Nephron (organoid): Measurements from ENCODE around the gene GRAP.
"Not testable (repeated sequence)": the region's sequence is repeated elsewhere in the genome, so short reads cannot be mapped to it uniquely, and the experiment has no call there.

ENCODE experiments used
- H3K27ac Mint-ChIP-seq, 3 experiments: 2 replicates each; pipeline ENCODE4 v1.8.0; 2020; ENCODE audit warnings: mixed read lengths in 3 of 3, mild to moderate bottlenecking in 2 of 3, moderate library complexity in 1 of 3
- H3K27me3 Mint-ChIP-seq: 2 replicates; pipeline ENCODE4 v1.8.0; 2021; ENCODE audit warnings: low read depth, mild to moderate bottlenecking, moderate library complexity, mixed read lengths
- H3K36me3 Mint-ChIP-seq: 2 replicates; pipeline ENCODE4 v1.8.0; 2020; ENCODE audit warnings: low read depth, mixed read lengths
- H3K4me1 Mint-ChIP-seq: 2 replicates; pipeline ENCODE4 v1.8.0; 2020; ENCODE audit warnings: mixed read lengths
- H3K4me3 Mint-ChIP-seq, 3 experiments: 2 replicates each; pipeline ENCODE4 v1.8.0; 2020; ENCODE audit warnings: mild to moderate bottlenecking in 3 of 3, mixed read lengths in 3 of 3, moderate library complexity in 2 of 3
- H3K9me3 Mint-ChIP-seq: 2 replicates; pipeline ENCODE4 v1.8.0; 2020; ENCODE audit warnings: mixed read lengths

The GRAP gene

GRCh38 chr17:19062009-19062717, 15.4 kb upstream of the GRAP start:
- H3K36me3 Mint-ChIP-seq, H3K9me3 Mint-ChIP-seq, H3K27ac Mint-ChIP-seq, H3K27me3 Mint-ChIP-seq, H3K4me1 Mint-ChIP-seq, H3K4me3 Mint-ChIP-seq: not testable (repeated sequence)

GRCh38 chr17:19055447-19055846, 8.7 kb upstream of the GRAP start:
- not testable (repeated sequence) for H3K4me3 Mint-ChIP-seq, H3K9me3 Mint-ChIP-seq, H3K27ac Mint-ChIP-seq, H3K4me1 Mint-ChIP-seq, H3K36me3 Mint-ChIP-seq, H3K27me3 Mint-ChIP-seq

- H3K36me3 Mint-ChIP-seq, H3K27me3 Mint-ChIP-seq, H3K27ac Mint-ChIP-seq, H3K9me3 Mint-ChIP-seq, H3K4me1 Mint-ChIP-seq, H3K4me3 Mint-ChIP-seq: not testable (repeated sequence)
Observed at GRCh38 chr17:19048826-19049225, 2.1 kb upstream of the GRAP start.

- H3K36me3 Mint-ChIP-seq, H3K27me3 Mint-ChIP-seq, H3K27ac Mint-ChIP-seq, H3K9me3 Mint-ChIP-seq, H3K4me3 Mint-ChIP-seq, H3K4me1 Mint-ChIP-seq: not testable (repeated sequence)
Observed at GRCh38 chr17:19047510-19047909, 753 bp upstream of the GRAP start.

GRCh38 chr17:19044643-19045042, 2.1 kb downstream of the GRAP start:
- H3K27ac Mint-ChIP-seq, H3K4me1 Mint-ChIP-seq, H3K27me3 Mint-ChIP-seq, H3K4me3 Mint-ChIP-seq, H3K36me3 Mint-ChIP-seq, H3K9me3 Mint-ChIP-seq: not testable (repeated sequence)

- H3K36me3 Mint-ChIP-seq, result not testable (repeated sequence)
Observed at GRCh38 chr17:19043032-19043431, 3.7 kb downstream of the GRAP start.

GRCh38 chr17:19042369-19042768, 4.4 kb downstream of the GRAP start:
- not testable (repeated sequence) for H3K4me3 Mint-ChIP-seq, H3K27ac Mint-ChIP-seq, H3K36me3 Mint-ChIP-seq, H3K27me3 Mint-ChIP-seq, H3K4me1 Mint-ChIP-seq, H3K9me3 Mint-ChIP-seq

More at GRCh38 chr17:19043032-19043431, 3.7 kb downstream of the GRAP start:
- not testable (repeated sequence) for H3K4me1 Mint-ChIP-seq, H3K9me3 Mint-ChIP-seq, H3K27ac Mint-ChIP-seq, H3K27me3 Mint-ChIP-seq, H3K4me3 Mint-ChIP-seq

GRCh38 chr17:19041871-19042270, 4.9 kb downstream of the GRAP start:
- not testable (repeated sequence) for H3K4me3 Mint-ChIP-seq, H3K27me3 Mint-ChIP-seq, H3K36me3 Mint-ChIP-seq, H3K9me3 Mint-ChIP-seq, H3K4me1 Mint-ChIP-seq, H3K27ac Mint-ChIP-seq

GRCh38 chr17:19040350-19040749, 6.4 kb downstream of the GRAP start:
- H3K36me3 Mint-ChIP-seq, H3K4me3 Mint-ChIP-seq, H3K4me1 Mint-ChIP-seq, H3K27ac Mint-ChIP-seq, H3K9me3 Mint-ChIP-seq, H3K27me3 Mint-ChIP-seq: not testable (repeated sequence)

- not testable (repeated sequence) for H3K27me3 Mint-ChIP-seq, H3K4me1 Mint-ChIP-seq, H3K27ac Mint-ChIP-seq
Observed at GRCh38 chr17:19038730-19039129, 8.0 kb downstream of the GRAP start.

GRCh38 chr17:19038007-19038406, 8.8 kb downstream of the GRAP start:
- H3K36me3 Mint-ChIP-seq, H3K27ac Mint-ChIP-seq, H3K4me3 Mint-ChIP-seq, H3K9me3 Mint-ChIP-seq, H3K27me3 Mint-ChIP-seq, H3K4me1 Mint-ChIP-seq: not testable (repeated sequence)

More at GRCh38 chr17:19038730-19039129, 8.0 kb downstream of the GRAP start:
- H3K9me3 Mint-ChIP-seq, H3K4me3 Mint-ChIP-seq, H3K36me3 Mint-ChIP-seq: not testable (repeated sequence)

- H3K36me3 Mint-ChIP-seq, H3K9me3 Mint-ChIP-seq, H3K4me3 Mint-ChIP-seq, H3K27ac Mint-ChIP-seq, H3K27me3 Mint-ChIP-seq, H3K4me1 Mint-ChIP-seq: not testable (repeated sequence)
Observed at GRCh38 chr17:19037547-19037946, 9.2 kb downstream of the GRAP start.

GRCh38 chr17:19036186-19036585, 10.6 kb downstream of the GRAP start:
- H3K27ac Mint-ChIP-seq, H3K36me3 Mint-ChIP-seq: not testable (repeated sequence)

GRCh38 chr17:19032377-19032988, 14.3 kb downstream of the GRAP start:
- not testable (repeated sequence) for H3K27ac Mint-ChIP-seq, H3K27me3 Mint-ChIP-seq

More at GRCh38 chr17:19036186-19036585, 10.6 kb downstream of the GRAP start:
- not testable (repeated sequence) for H3K9me3 Mint-ChIP-seq, H3K27me3 Mint-ChIP-seq, H3K4me3 Mint-ChIP-seq, H3K4me1 Mint-ChIP-seq

More at GRCh38 chr17:19032377-19032988, 14.3 kb downstream of the GRAP start:
- not testable (repeated sequence) for H3K4me3 Mint-ChIP-seq, H3K36me3 Mint-ChIP-seq, H3K4me1 Mint-ChIP-seq, H3K9me3 Mint-ChIP-seq
